Large intestine (tissue), 3 donors: ENCODE data around the gene LRRC8D. TPM values are rescaled to one million over a fixed set of nuclear protein-coding genes. Genes with fewer than 3 reads are reported as not detected.
A peak's percentile ranks its signal among the peaks of the same experiment; 100 is the strongest.

Source experiments
- DNase-seq, 2 donors: peaks; one replicate each; pipeline versions ENCODE4 v3.0.0 to v3.0.0-alpha.2; 2013
- H3K27ac ChIP-seq: one replicate; pipeline ENCODE4 v1.5.1; 2013; ENCODE audit warnings: low read length
- H3K27me3 ChIP-seq: 2 replicates; pipeline ENCODE4 v1.6.1; 2013; ENCODE audit warnings: low read length; ENCODE audit not compliant: control insufficient read depth, insufficient read depth
- H3K36me3 ChIP-seq: 2 replicates; pipeline ENCODE4 v1.6.1; 2013; ENCODE audit warnings: low read length; ENCODE audit not compliant: control insufficient read depth, insufficient read depth
- H3K4me1 ChIP-seq: one replicate; pipeline ENCODE4 v1.6.1; 2013; ENCODE audit warnings: low read length; ENCODE audit not compliant: control insufficient read depth, insufficient read depth
- H3K4me3 ChIP-seq: one replicate; pipeline ENCODE4 v1.5.1; 2013; ENCODE audit warnings: low read length
- H3K9me3 ChIP-seq: one replicate; pipeline ENCODE4 v1.6.1; 2013; ENCODE audit warnings: mild to moderate bottlenecking, low read depth, low read length, moderate library complexity; ENCODE audit not compliant: control insufficient read depth
- WGBS: methylation state at CpG from one replicate; pipeline ENCODE4 v1.1.5; 2013; ENCODE audit warnings: low lambda C conversion rate; ENCODE audit not compliant: insufficient coverage; 5-methylcytosine and 5-hydroxymethylcytosine counted together
- polyA plus RNA-seq: library from polyadenylated mRNA; unstranded; fragments of 120-200 nt; gene quantifications from one replicate; pipeline ENCODE4 v1.2.1, GENCODE V29; 2013

LRRC8D gene
- polyA plus RNA-seq, 1 donor: 33.3 TPM

- H3K36me3 ChIP-seq: no peaks in the 10 kb centered on the region
- peak in 1 of 2 donors; percentile 49 for DNase-seq
- peaks cover 43% of the 10 kb centered on the region for H3K4me1 ChIP-seq
- 67% methylated on average over 1 of the region's 6 CpGs for WGBS
- H3K9me3 ChIP-seq: no peaks in the 10 kb centered on the region
- H3K27ac ChIP-seq: peak overlapping the region; percentile 84
- H3K27me3 ChIP-seq: no peaks in the 10 kb centered on the region
- H3K4me3 ChIP-seq: no peak overlapping the region
Measured at GRCh38 chr1:89900791-89901708, 80.2 kb downstream of the LRRC8D start.

GRCh38 chr1:89901957-89902669, 81.3 kb downstream of the LRRC8D start:
- peaks cover 49% of the 10 kb centered on the region for H3K4me1 ChIP-seq
- H3K27me3 ChIP-seq: no peaks in the 10 kb centered on the region
- H3K36me3 ChIP-seq: no peaks in the 10 kb centered on the region
- H3K27ac ChIP-seq: peak overlapping the region; percentile 84
- no peak overlapping the region for H3K4me3 ChIP-seq
- DNase-seq: peak; percentile 89 to 97
- WGBS: 20% methylated on average over 1 of the region's 9 CpGs
- H3K9me3 ChIP-seq: no peaks in the 10 kb centered on the region

GRCh38 chr1:89903550-89903949, 82.7 kb downstream of the LRRC8D start:
- Histone ChIP-seq H3K9me3 (no peaks in the 10 kb centered on the region), H3K4me3 (no peak overlapping the region), H3K27ac (peak overlapping the region; percentile 84), H3K4me1 (peaks cover 45% of the 10 kb centered on the region), H3K36me3 (no peaks in the 10 kb centered on the region), H3K27me3 (no peaks in the 10 kb centered on the region)
- DNase-seq: no peak
- WGBS: no CpG with 5 or more reads among the region's 1 CpG

- Histone ChIP-seq H3K4me1 (peaks cover 45% of the 10 kb centered on the region), H3K36me3 (no peaks in the 10 kb centered on the region), H3K27me3 (no peaks in the 10 kb centered on the region), H3K4me3 (no peak overlapping the region), H3K9me3 (no peaks in the 10 kb centered on the region), H3K27ac (peak overlapping the region; percentile 5)
- 100% methylated on average over 3 of the region's 6 CpGs for WGBS
- no peak for DNase-seq
Measured at GRCh38 chr1:89904219-89904980, 83.6 kb downstream of the LRRC8D start.

GRCh38 chr1:89905395-89906058, 84.7 kb downstream of the LRRC8D start:
- H3K4me1 ChIP-seq: peaks cover 37% of the 10 kb centered on the region
- no CpG with 5 or more reads among the region's 5 CpGs for WGBS
- H3K27me3 ChIP-seq: no peaks in the 10 kb centered on the region

GRCh38 chr1:89906088-89906487, 85.3 kb downstream of the LRRC8D start:
- Histone ChIP-seq H3K27me3 (no peaks in the 10 kb centered on the region), H3K4me1 (peaks cover 32% of the 10 kb centered on the region), H3K9me3 (no peaks in the 10 kb centered on the region), H3K27ac (peak overlapping the region; percentile 24), H3K4me3 (no peak overlapping the region), H3K36me3 (no peaks in the 10 kb centered on the region)
- WGBS: no CpG with 5 or more reads among the region's 5 CpGs
- DNase-seq: no peak

More at GRCh38 chr1:89905395-89906058, 84.7 kb downstream of the LRRC8D start:
- Histone ChIP-seq H3K9me3 (no peaks in the 10 kb centered on the region), H3K36me3 (no peaks in the 10 kb centered on the region), H3K27ac (no peak overlapping the region), H3K4me3 (no peak overlapping the region)
- DNase-seq: no peak

- H3K27me3 ChIP-seq: no peaks in the 10 kb centered on the region
- H3K4me1 ChIP-seq: peaks cover 20% of the 10 kb centered on the region
- 83% methylated on average over 1 of the region's 2 CpGs for WGBS
- H3K36me3 ChIP-seq: no peaks in the 10 kb centered on the region
- DNase-seq: no peak
- no peak overlapping the region for H3K27ac ChIP-seq
- H3K9me3 ChIP-seq: no peaks in the 10 kb centered on the region
- H3K4me3 ChIP-seq: no peak overlapping the region
Measured at GRCh38 chr1:89907727-89908212, 86.9 kb downstream of the LRRC8D start.

GRCh38 chr1:89908273-89908671, 87.4 kb downstream of the LRRC8D start:
- no CpG with 5 or more reads among the region's 2 CpGs for WGBS
- Histone ChIP-seq H3K9me3 (no peaks in the 10 kb centered on the region), H3K27me3 (no peaks in the 10 kb centered on the region), H3K4me3 (no peak overlapping the region), H3K27ac (no peak overlapping the region), H3K36me3 (no peaks in the 10 kb centered on the region), H3K4me1 (peaks cover 16% of the 10 kb centered on the region)
- DNase-seq: no peak

GRCh38 chr1:89908672-89909436, 88.0 kb downstream of the LRRC8D start:
- no peaks in the 10 kb centered on the region for H3K9me3 ChIP-seq
- no peaks in the 10 kb centered on the region for H3K27me3 ChIP-seq
- H3K4me3 ChIP-seq: no peak overlapping the region
- DNase-seq: peak in 1 of 2 donors; percentile 56
- H3K36me3 ChIP-seq: no peaks in the 10 kb centered on the region
- WGBS: no CpG with 5 or more reads among the region's 5 CpGs
- peaks cover 13% of the 10 kb centered on the region for H3K4me1 ChIP-seq
- H3K27ac ChIP-seq: peak overlapping the region; percentile 21
